Panc1 (cell line): Measurements from ENCODE around the gene SEC14L5. TPM values are rescaled to one million over a fixed set of nuclear protein-coding genes. Genes with fewer than 3 reads are reported as not detected.

Experiments
- ATAC-seq: fragments of 200-7000 bp; cut with Tn5 transposase; 2 replicates; pipeline ENCODE4 v1.9.1; 2020; ENCODE audit warnings: mild to moderate bottlenecking, moderate library complexity
- BruUV-seq: library from RNA; stranded (reverse); fragments of 400-500 nt; replicated peaks from 2 replicates; lab custom pipeline; 2021; lab: Mats Ljungman, UMichigan
- CTCF ChIA-PET: fragments of 300-600 bp; sonication (Branson Sonifier 250); formaldehyde crosslinking; loops from one replicate; lab custom pipeline; 2022; ENCODE audit warnings: antibody characterized with exemption; lab: Charles Lee
- POLR2A ChIA-PET: fragments of 300-600 bp; sonication (Branson Sonifier 250); formaldehyde crosslinking; loops from one replicate; lab custom pipeline; 2022; ENCODE audit warnings: antibody characterized with exemption; lab: Charles Lee
- DNase-seq: peaks from one replicate; pipeline ENCODE4 v3.0.0-alpha.2; 2010; ENCODE audit warnings: low read depth, low spot score
- H3K27ac ChIP-seq: 2 replicates; pipeline ENCODE4 v1.5.1; 2011; ENCODE audit warnings: mild to moderate bottlenecking, low read length, inconsistent platforms
- H3K27me3 ChIP-seq: fragments of 200-500 bp; sonication (Bioruptor generic); 2 replicates; pipeline ENCODE4 v1.6.0; 2014; ENCODE audit warnings: low read length, inconsistent platforms; ENCODE audit not compliant: control insufficient read depth, insufficient read depth
- H3K36me3 ChIP-seq: fragments of 200-500 bp; sonication (Bioruptor generic); 2 replicates; pipeline ENCODE4 v1.5.1; 2014; ENCODE audit warnings: inconsistent platforms, mild to moderate bottlenecking, low read length, moderate library complexity; ENCODE audit not compliant: control insufficient read depth, insufficient read depth
- H3K4me1 ChIP-seq: 2 replicates; pipeline ENCODE4 v1.5.1; 2011; ENCODE audit warnings: inconsistent platforms, mild to moderate bottlenecking, low read length, moderate library complexity; ENCODE audit not compliant: control insufficient read depth, insufficient read depth
- H3K4me3 ChIP-seq, 2 experiments: 2 replicates each; pipeline ENCODE4 v1.5.1; 2011 to 2012; ENCODE audit warnings: low read depth in 2 of 2, low read length in 2 of 2, mild to moderate bottlenecking in 2 of 2, inconsistent platforms in 1 of 2, moderate library complexity in 1 of 2
- H3K9me3 ChIP-seq: fragments of 200-500 bp; sonication (Bioruptor generic); 2 replicates; pipeline ENCODE4 v1.5.1; 2014; ENCODE audit warnings: low read depth, mild to moderate bottlenecking, inconsistent platforms, low read length, moderate library complexity; ENCODE audit not compliant: control insufficient read depth, insufficient read depth
- POLR2AphosphoS5 ChIP-seq: IDR thresholded peaks from 2 replicates; pipeline ENCODE4 v1.6.1; 2012; ENCODE audit warnings: mild to moderate bottlenecking, low read depth, low read length, moderate library complexity
- REST ChIP-seq, 2 experiments: IDR thresholded peaks; 2 replicates each; pipeline ENCODE4 v1.6.1; 2011 to 2012; ENCODE audit warnings: low read depth in 2 of 2, control low read depth in 1 of 2, low read length in 1 of 2, mild to moderate bottlenecking in 1 of 2, moderate library complexity in 1 of 2; ENCODE audit not compliant: insufficient read depth in 1 of 2
- SIN3A ChIP-seq: IDR thresholded peaks from 2 replicates; pipeline ENCODE4 v1.6.1; 2012; ENCODE audit warnings: low read depth, mild to moderate bottlenecking, low read length, moderate library complexity, borderline replicate concordance; ENCODE audit not compliant: insufficient read depth
- TCF7L2 ChIP-seq: IDR thresholded peaks from 2 replicates; pipeline ENCODE4 v1.6.1; 2011; ENCODE audit warnings: mild to moderate bottlenecking, low read depth, low read length, inconsistent platforms
- in situ Hi-C: cut with HindIII; loops from 2 replicates; pipeline ENCODE4 v1.10.0; 2016; ENCODE audit warnings: low sequenced_read_pairs, low pct_unique_long_range_greater_than_20kb
- intact Hi-C: fragments of 100-400 bp; cut with micrococcal nuclease; formaldehyde crosslinking; loops from one replicate; pipeline ENCODE4 v1.10.0; 2022; ENCODE audit not compliant: unreplicated experiment
- total RNA-seq: library from RNA; stranded (reverse); gene quantifications from one replicate; pipeline ENCODE4 v1.2.1, GENCODE V29; 2021; ENCODE audit not compliant: unreplicated experiment
- TF ChIP-seq, protein P1 (sequence below): fragments of 450-650 bp; IDR thresholded peaks from 2 replicates; pipeline ENCODE4 v1.5.1; 2017; ENCODE audit warnings: mild to moderate bottlenecking

The SEC14L5 gene
- total RNA-seq, 1 experiment from 2014 or later: 0.26 TPM

GRCh38 chr16:5045499-5046115 lies 87.5 kb downstream of the SEC14L5 start:
- TF ChIP-seq REST (IDR thresholded peaks at IDR 0.05; ENCODE audit: insufficient read depth in 1 of 2, low read depth in 2 of 2, low read length in 1 of 2) (no peak), TCF7L2 (no peak), SIN3A (no peak)
- TF ChIP-seq, protein P1, sequence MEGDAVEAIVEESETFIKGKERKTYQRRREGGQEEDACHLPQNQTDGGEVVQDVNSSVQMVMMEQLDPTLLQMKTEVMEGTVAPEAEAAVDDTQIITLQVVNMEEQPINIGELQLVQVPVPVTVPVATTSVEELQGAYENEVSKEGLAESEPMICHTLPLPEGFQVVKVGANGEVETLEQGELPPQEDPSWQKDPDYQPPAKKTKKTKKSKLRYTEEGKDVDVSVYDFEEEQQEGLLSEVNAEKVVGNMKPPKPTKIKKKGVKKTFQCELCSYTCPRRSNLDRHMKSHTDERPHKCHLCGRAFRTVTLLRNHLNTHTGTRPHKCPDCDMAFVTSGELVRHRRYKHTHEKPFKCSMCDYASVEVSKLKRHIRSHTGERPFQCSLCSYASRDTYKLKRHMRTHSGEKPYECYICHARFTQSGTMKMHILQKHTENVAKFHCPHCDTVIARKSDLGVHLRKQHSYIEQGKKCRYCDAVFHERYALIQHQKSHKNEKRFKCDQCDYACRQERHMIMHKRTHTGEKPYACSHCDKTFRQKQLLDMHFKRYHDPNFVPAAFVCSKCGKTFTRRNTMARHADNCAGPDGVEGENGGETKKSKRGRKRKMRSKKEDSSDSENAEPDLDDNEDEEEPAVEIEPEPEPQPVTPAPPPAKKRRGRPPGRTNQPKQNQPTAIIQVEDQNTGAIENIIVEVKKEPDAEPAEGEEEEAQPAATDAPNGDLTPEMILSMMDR: no peak
- Histone ChIP-seq H3K9me3 (no peaks in the 10 kb centered on the region), H3K27me3 (peaks cover 13% of the 10 kb centered on the region), H3K4me3 (no peak overlapping the region), H3K36me3 (no peaks in the 10 kb centered on the region), H3K4me1 (no peaks in the 10 kb centered on the region), H3K27ac (no peak overlapping the region)
- intact Hi-C loops: no loop called here
- DNase-seq (no peak), ATAC-seq (no peak)
- CTCF ChIA-PET: no interaction called here
- in situ Hi-C loops: no loop called here
- BruUV-seq: no TSS peak
- POLR2A ChIA-PET: no interaction called here

- intact Hi-C loops (no loop called here), in situ Hi-C loops (no loop called here)
- POLR2A ChIA-PET: no interaction called here
These were observed 88.8 kb downstream of the SEC14L5 start for GRCh38 chr16:5046914-5047313.

More at GRCh38 chr16:5046914-5047313, 88.8 kb downstream of the SEC14L5 start:
- TF ChIP-seq SIN3A: no peak
- TF ChIP-seq TCF7L2: no peak
- TF ChIP-seq REST (IDR thresholded peaks at IDR 0.05; ENCODE audit: insufficient read depth in 1 of 2, low read depth in 2 of 2, low read length in 1 of 2): no peak
- TF ChIP-seq POLR2AphosphoS5: no peak
- TF ChIP-seq, protein P1: no peak
- H3K27me3 ChIP-seq: peaks cover 13% of the 10 kb centered on the region
- DNase-seq: no peak
- no peaks in the 10 kb centered on the region for H3K9me3 ChIP-seq
- CTCF ChIA-PET: no interaction called here
- no peak for ATAC-seq
- no TSS peak for BruUV-seq
- H3K4me3 ChIP-seq: no peak overlapping the region
- H3K27ac ChIP-seq: no peak overlapping the region
- H3K4me1 ChIP-seq: no peaks in the 10 kb centered on the region
- no peaks in the 10 kb centered on the region for H3K36me3 ChIP-seq
